Kidney epithelial cell (primary cell): ENCODE data around the gene FEM1B. TPM values are rescaled to one million over a fixed set of nuclear protein-coding genes. Genes with fewer than 3 reads are reported as not detected.

Experiments used
- DNase-seq: peaks from one replicate; pipeline ENCODE4 v3.0.0-alpha.2; 2010; ENCODE audit warnings: low read depth
- H3K27me3 ChIP-seq: 2 replicates; pipeline ENCODE4 v1.6.0; 2011; ENCODE audit warnings: low read length; ENCODE audit not compliant: control insufficient read depth, insufficient read depth
- H3K36me3 ChIP-seq: 2 replicates; pipeline ENCODE4 v1.5.1; 2011; ENCODE audit warnings: low read length; ENCODE audit not compliant: control insufficient read depth, insufficient read depth
- H3K4me3 ChIP-seq: 2 replicates; pipeline ENCODE4 v1.5.1; 2011; ENCODE audit warnings: low read depth, mild to moderate bottlenecking, control low read depth, low read length
- CTCF ChIP-seq: IDR thresholded peaks from 2 replicates; pipeline ENCODE4 v1.5.1; 2011; ENCODE audit warnings: mild to moderate bottlenecking, moderate library complexity, low read length, control low read depth, inconsistent platforms; ENCODE audit not compliant: insufficient read depth, poor library complexity, severe bottlenecking
- total RNA-seq: library from RNA; depleted of rRNA; stranded (reverse); fragments of >200 nt; gene quantifications from 2 replicates; pipeline ENCODE4 v1.2.3, GENCODE V29; 2015

Gene FEM1B
- total RNA-seq, 1 donor from 2014 or later = 37.6 TPM

GRCh38 chr15:68272721-68273271, 4.7 kb upstream of the FEM1B start:
- no peak overlapping the region for H3K4me3 ChIP-seq
- no peaks in the 10 kb centered on the region for H3K36me3 ChIP-seq
- no peak for TF ChIP-seq CTCF
- no peaks in the 10 kb centered on the region for H3K27me3 ChIP-seq
- no peak for DNase-seq

- H3K36me3 ChIP-seq = no peaks in the 10 kb centered on the region
- no peak for DNase-seq
- H3K27me3 ChIP-seq = no peaks in the 10 kb centered on the region
- no peak for TF ChIP-seq CTCF
- H3K4me3 ChIP-seq = no peak overlapping the region
These were observed 3.2 kb upstream of the FEM1B start for GRCh38 chr15:68274201-68274848.

- Histone ChIP-seq H3K27me3 (no peaks in the 10 kb centered on the region), H3K4me3 (no peak overlapping the region), H3K36me3 (no peaks in the 10 kb centered on the region)
- TF ChIP-seq CTCF = no peak
- no peak for DNase-seq
These were observed 2.3 kb upstream of the FEM1B start for GRCh38 chr15:68275165-68275746.

- DNase-seq = no peak
- no peaks in the 10 kb centered on the region for H3K36me3 ChIP-seq
- peak overlapping the region; percentile 95 for H3K4me3 ChIP-seq
- TF ChIP-seq CTCF = no peak
- no peaks in the 10 kb centered on the region for H3K27me3 ChIP-seq
These were observed 877 bp upstream of the FEM1B start for GRCh38 chr15:68276668-68277067.

- no peaks in the 10 kb centered on the region for H3K36me3 ChIP-seq
- H3K27me3 ChIP-seq = no peaks in the 10 kb centered on the region
- peak overlapping the region; percentile 95 for H3K4me3 ChIP-seq
- no peak for TF ChIP-seq CTCF
- DNase-seq = no peak
These were observed 378 bp upstream of the FEM1B start for GRCh38 chr15:68277131-68277602.

GRCh38 chr15:68278345-68278594, 725 bp downstream of the FEM1B start:
- DNase-seq = no peak
- TF ChIP-seq CTCF = peak; percentile 38
- H3K4me3 ChIP-seq = peak overlapping the region; percentile 95
- H3K36me3 ChIP-seq = no peaks in the 10 kb centered on the region
- H3K27me3 ChIP-seq = no peaks in the 10 kb centered on the region
